ENCODE data around the gene TMEM167A. TPM values are rescaled to one million over a fixed set of nuclear protein-coding genes. Genes with fewer than 3 reads are reported as not detected.

TMEM167A gene
- total RNA-seq, 1 experiment from 2014 or later, result 139 TPM

DNA sequence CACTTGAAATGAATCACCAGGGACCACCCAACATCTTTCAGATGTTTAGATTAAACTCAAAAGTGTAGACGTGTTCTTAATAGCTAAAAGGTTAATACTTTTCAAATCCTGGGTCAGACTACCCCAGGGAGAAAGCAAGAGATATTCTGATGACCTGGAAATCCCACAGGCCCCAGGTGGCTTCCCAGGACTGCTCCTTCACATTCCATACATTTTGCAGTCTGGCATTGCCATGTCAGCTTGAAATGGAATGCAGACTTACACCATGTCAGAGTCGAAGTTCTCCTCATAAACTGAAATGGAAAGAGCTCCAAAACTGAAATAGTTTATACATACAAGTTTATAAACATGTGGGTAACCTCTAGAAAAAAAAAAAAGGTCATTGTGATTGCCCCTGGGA, 61.5 kb downstream of the TMEM167A start:
- Histone ChIP-seq H2BK20ac (ENCODE audit: low read depth, low read length, poor library complexity, severe bottlenecking) (no peak overlapping the region), H3K23me2 (ENCODE audit: insufficient read length, low read depth, low read length, poor library complexity, severe bottlenecking) (no peaks in the 10 kb centered on the region), H2BK5ac (ENCODE audit: insufficient read length, low read length) (no peak overlapping the region), H2BK15ac (ENCODE audit: low read depth, low read length) (no peak overlapping the region), H3K79me2 (ENCODE audit: insufficient read depth, low read length) (no peaks in the 10 kb centered on the region), H4K8ac (replicated peaks; ENCODE audit: insufficient read length, low read depth, low read length) (no peak overlapping the region), H3K9me3 (ENCODE audit: control insufficient read depth, low read depth, low read length) (no peaks in the 10 kb centered on the region), H3K23ac (ENCODE audit: insufficient read length, low read depth, low read length) (no peak overlapping the region), H3K4ac (ENCODE audit: low read depth, low read length) (no peak overlapping the region), H3T11ph (ENCODE audit: low read length) (no peak overlapping the region), H3K79me1 (ENCODE audit: insufficient read depth, low read depth, low read length, poor library complexity, severe bottlenecking) (no peaks in the 10 kb centered on the region), H3K4me1 (ENCODE audit: insufficient read depth, low read length) (no peaks in the 10 kb centered on the region), H3K9ac (ENCODE audit: extremely low read depth, insufficient read length, low read length) (no peak overlapping the region), H3K27ac (ENCODE audit: insufficient read length, low read depth, low read length) (no peak overlapping the region), H3K18ac (ENCODE audit: insufficient read length, low read depth, low read length) (no peak overlapping the region), H2AFZ (ENCODE audit: low read length) (no peak overlapping the region), H2BK12ac (ENCODE audit: insufficient read length, low read depth, low read length) (no peak overlapping the region), H2AK5ac (ENCODE audit: insufficient read length, low read length) (no peak overlapping the region), H3K14ac (ENCODE audit: insufficient read depth, low read length) (no peak overlapping the region), H3K27me3 (ENCODE audit: insufficient read depth, low read length) (no peaks in the 10 kb centered on the region), H3K4me2 (ENCODE audit: insufficient read depth, insufficient read length, low read length) (no peak overlapping the region), H4K91ac (ENCODE audit: insufficient read length, low read depth, low read length) (no peak overlapping the region), H2BK120ac (ENCODE audit: low read depth, low read length, poor library complexity, severe bottlenecking) (no peak overlapping the region), H4K5ac (ENCODE audit: insufficient read length, low read depth, low read length) (no peak overlapping the region), H4K20me1 (ENCODE audit: control insufficient read depth, insufficient read depth, insufficient read length) (no peaks in the 10 kb centered on the region), H3K56ac (ENCODE audit: insufficient read length, low read depth, low read length) (no peak overlapping the region)
- H3K36me3 Mint-ChIP-seq (ENCODE audit: insufficient read depth in 1 of 3, low read depth in 3 of 3), result peaks cover 3 to 17% (median 4%) of the 10 kb centered on the region in 3 experiments; a peak in 4 of 7 replicates
- no CpG with 5 or more reads among the region's 2 CpGs for WGBS (ENCODE audit: extremely low coverage, insufficient read length, low lambda C conversion rate)
- no peaks in the 10 kb centered on the region for H3K27me3 Mint-ChIP-seq (ENCODE audit: low read depth)
- peaks cover 19 to 21% of the 10 kb centered on the region in 2 experiments for H3K4me1 Mint-ChIP-seq
- peak overlapping the region in 2 of 3 experiments; percentile 76 to 84; a peak in 3 of 7 replicates for H3K27ac Mint-ChIP-seq
- no peak overlapping the region for H3K4me3 Mint-ChIP-seq
- TF ChIP-seq, protein P1, sequence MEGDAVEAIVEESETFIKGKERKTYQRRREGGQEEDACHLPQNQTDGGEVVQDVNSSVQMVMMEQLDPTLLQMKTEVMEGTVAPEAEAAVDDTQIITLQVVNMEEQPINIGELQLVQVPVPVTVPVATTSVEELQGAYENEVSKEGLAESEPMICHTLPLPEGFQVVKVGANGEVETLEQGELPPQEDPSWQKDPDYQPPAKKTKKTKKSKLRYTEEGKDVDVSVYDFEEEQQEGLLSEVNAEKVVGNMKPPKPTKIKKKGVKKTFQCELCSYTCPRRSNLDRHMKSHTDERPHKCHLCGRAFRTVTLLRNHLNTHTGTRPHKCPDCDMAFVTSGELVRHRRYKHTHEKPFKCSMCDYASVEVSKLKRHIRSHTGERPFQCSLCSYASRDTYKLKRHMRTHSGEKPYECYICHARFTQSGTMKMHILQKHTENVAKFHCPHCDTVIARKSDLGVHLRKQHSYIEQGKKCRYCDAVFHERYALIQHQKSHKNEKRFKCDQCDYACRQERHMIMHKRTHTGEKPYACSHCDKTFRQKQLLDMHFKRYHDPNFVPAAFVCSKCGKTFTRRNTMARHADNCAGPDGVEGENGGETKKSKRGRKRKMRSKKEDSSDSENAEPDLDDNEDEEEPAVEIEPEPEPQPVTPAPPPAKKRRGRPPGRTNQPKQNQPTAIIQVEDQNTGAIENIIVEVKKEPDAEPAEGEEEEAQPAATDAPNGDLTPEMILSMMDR (conservative IDR thresholded peaks at IDR 0.05), result no peak
- peaks cover 0 to 9% of the 10 kb centered on the region in 2 experiments; a peak in 3 of 5 replicates for H3K9me3 Mint-ChIP-seq
- DNase-seq, result no peak
